Stomach (tissue), 4 donors: Measurements from ENCODE around the gene REPS1.

Experiments
- POLR2A ChIP-seq, 4 donors: fragments of 450-650 bp; IDR thresholded peaks; one replicate each; pipeline ENCODE4 v1.6.1; 2016; ENCODE audit warnings: antibody characterized with exemption in 4 of 4, control low read depth in 2 of 4, mild to moderate bottlenecking in 1 of 4, moderate library complexity in 1 of 4
- TF ChIP-seq, protein P1 (sequence below), 7 experiments: fragments of 450-650 bp in 4 of 7; fragments of 200-600 bp in 3 of 7; sonication (generic) in 3 of 7; IDR thresholded peaks; one replicate each; pipeline ENCODE4 v1.5.1; 2016 to 2019; ENCODE audit warnings: antibody characterized with exemption in 7 of 7, control low read depth in 2 of 7, mild to moderate bottlenecking in 1 of 7

DNA sequence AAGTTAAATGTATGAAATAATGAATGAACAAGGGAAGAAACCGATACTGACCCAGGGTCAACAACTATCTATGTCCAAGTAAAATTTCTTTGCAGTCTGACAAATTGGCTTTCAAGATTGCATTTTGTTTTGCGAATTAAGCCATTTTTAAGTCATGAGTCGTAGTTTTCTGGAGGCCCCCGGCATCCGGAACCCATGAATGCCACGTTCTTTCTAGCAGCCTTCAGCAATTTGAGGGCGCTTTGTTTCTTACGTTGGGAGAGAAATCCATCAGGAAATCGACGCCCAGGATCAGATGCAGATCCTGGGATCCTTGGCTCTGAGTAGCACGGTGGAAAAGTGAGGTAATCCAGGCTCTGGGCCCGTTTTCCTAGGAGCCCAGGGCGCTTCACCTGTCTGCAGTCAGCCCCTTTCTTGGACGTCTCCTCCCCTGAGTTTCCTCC, 40.2 kb upstream of the REPS1 start:
- TF ChIP-seq, protein P1, sequence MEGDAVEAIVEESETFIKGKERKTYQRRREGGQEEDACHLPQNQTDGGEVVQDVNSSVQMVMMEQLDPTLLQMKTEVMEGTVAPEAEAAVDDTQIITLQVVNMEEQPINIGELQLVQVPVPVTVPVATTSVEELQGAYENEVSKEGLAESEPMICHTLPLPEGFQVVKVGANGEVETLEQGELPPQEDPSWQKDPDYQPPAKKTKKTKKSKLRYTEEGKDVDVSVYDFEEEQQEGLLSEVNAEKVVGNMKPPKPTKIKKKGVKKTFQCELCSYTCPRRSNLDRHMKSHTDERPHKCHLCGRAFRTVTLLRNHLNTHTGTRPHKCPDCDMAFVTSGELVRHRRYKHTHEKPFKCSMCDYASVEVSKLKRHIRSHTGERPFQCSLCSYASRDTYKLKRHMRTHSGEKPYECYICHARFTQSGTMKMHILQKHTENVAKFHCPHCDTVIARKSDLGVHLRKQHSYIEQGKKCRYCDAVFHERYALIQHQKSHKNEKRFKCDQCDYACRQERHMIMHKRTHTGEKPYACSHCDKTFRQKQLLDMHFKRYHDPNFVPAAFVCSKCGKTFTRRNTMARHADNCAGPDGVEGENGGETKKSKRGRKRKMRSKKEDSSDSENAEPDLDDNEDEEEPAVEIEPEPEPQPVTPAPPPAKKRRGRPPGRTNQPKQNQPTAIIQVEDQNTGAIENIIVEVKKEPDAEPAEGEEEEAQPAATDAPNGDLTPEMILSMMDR (IDR thresholded peaks at IDR 0.05) = no peak
- TF ChIP-seq POLR2A (IDR thresholded peaks at IDR 0.05) = no peak
